AG04450 (cell line): ENCODE data around the gene RNF38. TPM values are rescaled to one million over a fixed set of nuclear protein-coding genes. Genes with fewer than 3 reads are reported as not detected.
"Not testable (repeated sequence)": the region's sequence is repeated elsewhere in the genome, so short reads cannot be mapped to it uniquely, and the experiment has no call there.

ENCODE experiments used
- CTCF ChIA-PET: fragments of 300-600, 350-600 bp; formaldehyde crosslinking; extraction: SDS; loops from one replicate; lab custom pipeline; 2022; ENCODE audit warnings: antibody characterized with exemption, inconsistent platforms; lab: Charles Lee
- POLR2A ChIA-PET: fragments of 350-600 bp; formaldehyde crosslinking; extraction: SDS; loops from one replicate; lab custom pipeline; 2021; ENCODE audit warnings: antibody characterized with exemption, inconsistent platforms; lab: Yijun Ruan, JAX
- DNase-seq: peaks from one replicate; pipeline ENCODE4 v3.0.0-alpha.2; 2011; ENCODE audit warnings: low read depth, low spot score
- H3K27ac ChIP-seq: one replicate; pipeline ENCODE4 v1.5.1; 2012; ENCODE audit warnings: low read depth, low read length, control low read depth
- H3K27me3 ChIP-seq: one replicate; pipeline ENCODE4 v1.6.0; 2012; ENCODE audit warnings: low read length; ENCODE audit not compliant: control insufficient read depth, insufficient read depth
- H3K4me3 ChIP-seq: 2 replicates; pipeline ENCODE4 v1.5.1; 2011; ENCODE audit warnings: mild to moderate bottlenecking, low read depth, low read length, control low read depth
- H3K9me3 ChIP-seq: 2 replicates; pipeline ENCODE4 v1.5.1; 2012; ENCODE audit warnings: low read length; ENCODE audit not compliant: control insufficient read depth, insufficient read depth
- CTCF ChIP-seq: IDR thresholded peaks from 2 replicates; pipeline ENCODE4 v1.5.1; 2011; ENCODE audit warnings: low read depth, low read length, control low read depth, inconsistent platforms
- polyA plus RNA-seq: library from polyadenylated mRNA; depleted of rRNA; stranded (reverse); fragments of >200 nt; gene quantifications from 2 replicates; pipeline ENCODE4 v1.2.3, GENCODE V29; 2011

The RNF38 gene
- polyA plus RNA-seq, 1 experiment: 18.3 TPM

GRCh38 chr9:36424289-36425055 lies 24.4 kb upstream of the RNF38 start:
- TF ChIP-seq CTCF: no peak
- no peak for DNase-seq
- ChIA-PET CTCF (interaction anchor here (4.5 kb wide), 1 partner anchor 17 kb away, joined by 39 read pairs; no protein-coding TSS in a partner anchor), POLR2A (no interaction called here)
- H3K27me3 ChIP-seq: no peaks in the 10 kb centered on the region
- no peak overlapping the region for H3K27ac ChIP-seq
- H3K4me3 ChIP-seq: no peak overlapping the region
- H3K9me3 ChIP-seq: no peaks in the 10 kb centered on the region

GRCh38 chr9:36423206-36423605 lies 23.1 kb upstream of the RNF38 start:
- TF ChIP-seq CTCF: no peak
- Histone ChIP-seq H3K9me3 (no peaks in the 10 kb centered on the region), H3K27me3 (no peaks in the 10 kb centered on the region), H3K27ac (no peak overlapping the region), H3K4me3 (no peak overlapping the region)
- ChIA-PET CTCF (interaction anchor here (0.7 to 4.5 kb wide), 4 partner anchors 14 to 27 kb away, joined by 3 to 39 read pairs (median 6); no protein-coding TSS in a partner anchor), POLR2A (no interaction called here)
- DNase-seq: no peak

- Histone ChIP-seq H3K27ac (no peak overlapping the region), H3K27me3 (no peaks in the 10 kb centered on the region), H3K4me3 (no peak overlapping the region), H3K9me3 (no peaks in the 10 kb centered on the region)
- DNase-seq: no peak
- ChIA-PET CTCF (interaction anchor here (1.4 to 4.8 kb wide), 3 partner anchors 10 to 139 kb away, joined by 4 to 28 read pairs (median 4); no protein-coding TSS in a partner anchor), POLR2A (no interaction called here)
- no peak for TF ChIP-seq CTCF
Measured at GRCh38 chr9:36416890-36417289, 16.8 kb upstream of the RNF38 start.

- H3K4me3 ChIP-seq: no peak overlapping the region
- POLR2A ChIA-PET: no interaction called here
- DNase-seq: no peak
- no peaks in the 10 kb centered on the region for H3K9me3 ChIP-seq
- H3K27me3 ChIP-seq: no peaks in the 10 kb centered on the region
- no peak overlapping the region for H3K27ac ChIP-seq
- CTCF ChIA-PET: interaction anchor here (1.0 to 4.8 kb wide), 3 partner anchors 9 to 140 kb away, joined by 3 to 28 read pairs (median 4); no protein-coding TSS in a partner anchor
- TF ChIP-seq CTCF: no peak
Measured at GRCh38 chr9:36415822-36416525, 15.9 kb upstream of the RNF38 start.

- POLR2A ChIA-PET, H3K27me3 ChIP-seq, H3K4me3 ChIP-seq, DNase-seq, H3K9me3 ChIP-seq, H3K27ac ChIP-seq: not testable (repeated sequence)
- CTCF ChIA-PET: interaction anchor here (0.6 kb wide), 1 partner anchor 35 kb away, joined by 3 read pairs; no protein-coding TSS in a partner anchor
Measured at GRCh38 chr9:36411410-36411809, 11.3 kb upstream of the RNF38 start.

- CTCF ChIA-PET: interaction anchor here (0.5 to 9.1 kb wide), 11 partner anchors 8 to 320 kb away, joined by 3 to 189 read pairs (median 10); no protein-coding TSS in a partner anchor
- POLR2A ChIA-PET: not testable (repeated sequence)
Measured at GRCh38 chr9:36409076-36409475, 9.0 kb upstream of the RNF38 start.

More at GRCh38 chr9:36409076-36409475, 9.0 kb upstream of the RNF38 start:
- H3K27ac ChIP-seq, DNase-seq, H3K27me3 ChIP-seq, H3K9me3 ChIP-seq, H3K4me3 ChIP-seq: not testable (repeated sequence)
